ENCODE data around the gene MTHFD2. TPM values are rescaled to one million over a fixed set of nuclear protein-coding genes. Genes with fewer than 3 reads are reported as not detected.

The MTHFD2 gene
- 223 and 242 TPM in 2 replicates for total RNA-seq
- long read RNA-seq, full-length matches to known transcripts, result 1,683 of 2,086 reads
- long read RNA-seq, partial matches to known transcripts, result 55 of 2,086 reads
- long read RNA-seq, other reads (novel, unspliced or antisense), result 348 of 2,086 reads

GRCh38 chr2:74198461-74199274 lies at the start of gene MTHFD2:
MTHFD2 (plus strand) TSS chr2:74198615; CDS start chr2:74198642, 27 bp downstream.
- Mint-ChIP-seq H3K4me3 (ENCODE audit: unreplicated experiment) (peak within 1 kb of the TSS; percentile 98), H3K4me1 (ENCODE audit: unreplicated experiment) (peaks cover 44% of the 10 kb centered on the region), H3K36me3 (ENCODE audit: unreplicated experiment) (peaks cover 7% of the 10 kb centered on the region), H3K27me3 (ENCODE audit: unreplicated experiment) (no peaks in the 10 kb centered on the region), H3K9me3 (ENCODE audit: unreplicated experiment) (no peaks in the 10 kb centered on the region), H3K27ac (ENCODE audit: unreplicated experiment) (peak within 1 kb of the TSS; percentile 100)
- DNase-seq (ENCODE audit: extremely low spot score, unreplicated experiment), result peak; percentile 98
- TF ChIP-seq CTCF (IDR thresholded peaks at IDR 0.05), result peak; percentile 82

- TF ChIP-seq CTCF (IDR thresholded peaks at IDR 0.05), result no peak
- Mint-ChIP-seq H3K27me3 (ENCODE audit: unreplicated experiment) (no peaks in the 10 kb centered on the region), H3K4me3 (ENCODE audit: unreplicated experiment) (no peak overlapping the region), H3K36me3 (ENCODE audit: unreplicated experiment) (peaks cover 5% of the 10 kb centered on the region), H3K4me1 (ENCODE audit: unreplicated experiment) (no peaks in the 10 kb centered on the region), H3K27ac (ENCODE audit: unreplicated experiment) (no peak overlapping the region), H3K9me3 (ENCODE audit: unreplicated experiment) (no peaks in the 10 kb centered on the region)
- DNase-seq (ENCODE audit: extremely low spot score, unreplicated experiment), result peak; percentile 19
These were observed 49.2 kb upstream of the MTHFD2 start for GRCh38 chr2:74149247-74149525.

GRCh38 chr2:74149570-74150319 lies 48.7 kb upstream of the MTHFD2 start:
- peak; percentile 15 for DNase-seq (ENCODE audit: extremely low spot score, unreplicated experiment)
- H3K4me3 Mint-ChIP-seq (ENCODE audit: unreplicated experiment), result no peak overlapping the region
- H3K27me3 Mint-ChIP-seq (ENCODE audit: unreplicated experiment), result no peaks in the 10 kb centered on the region
- no peak overlapping the region for H3K27ac Mint-ChIP-seq (ENCODE audit: unreplicated experiment)
- TF ChIP-seq CTCF (IDR thresholded peaks at IDR 0.05), result no peak
- H3K4me1 Mint-ChIP-seq (ENCODE audit: unreplicated experiment), result no peaks in the 10 kb centered on the region
- H3K9me3 Mint-ChIP-seq (ENCODE audit: unreplicated experiment), result no peaks in the 10 kb centered on the region
- peaks cover 5% of the 10 kb centered on the region for H3K36me3 Mint-ChIP-seq (ENCODE audit: unreplicated experiment)

- Mint-ChIP-seq H3K4me1 (ENCODE audit: unreplicated experiment) (no peaks in the 10 kb centered on the region), H3K27me3 (ENCODE audit: unreplicated experiment) (no peaks in the 10 kb centered on the region), H3K36me3 (ENCODE audit: unreplicated experiment) (peaks cover 28% of the 10 kb centered on the region), H3K9me3 (ENCODE audit: unreplicated experiment) (no peaks in the 10 kb centered on the region), H3K4me3 (ENCODE audit: unreplicated experiment) (no peak overlapping the region), H3K27ac (ENCODE audit: unreplicated experiment) (no peak overlapping the region)
- TF ChIP-seq CTCF (IDR thresholded peaks at IDR 0.05), result no peak
- no peak for DNase-seq (ENCODE audit: extremely low spot score, unreplicated experiment)
These were observed 45.5 kb upstream of the MTHFD2 start for GRCh38 chr2:74152954-74153353.

- Mint-ChIP-seq H3K36me3 (ENCODE audit: unreplicated experiment) (peaks cover 39% of the 10 kb centered on the region), H3K27me3 (ENCODE audit: unreplicated experiment) (no peaks in the 10 kb centered on the region), H3K4me3 (ENCODE audit: unreplicated experiment) (no peak overlapping the region), H3K9me3 (ENCODE audit: unreplicated experiment) (no peaks in the 10 kb centered on the region), H3K27ac (ENCODE audit: unreplicated experiment) (no peak overlapping the region), H3K4me1 (ENCODE audit: unreplicated experiment) (no peaks in the 10 kb centered on the region)
- DNase-seq (ENCODE audit: extremely low spot score, unreplicated experiment), result no peak
- TF ChIP-seq CTCF (IDR thresholded peaks at IDR 0.05), result no peak
These were observed 42.6 kb upstream of the MTHFD2 start for GRCh38 chr2:74155830-74156229.
